H1 (cell line): Measurements from ENCODE around the gene NR2E3. TPM values are rescaled to one million over a fixed set of nuclear protein-coding genes. Genes with fewer than 3 reads are reported as not detected.

Experiments used
- CTCF ChIA-PET: fragments of 300-600 bp; sonication (Branson Sonifier 250); formaldehyde crosslinking; loops from one replicate; lab custom pipeline; 2021; ENCODE audit not compliant: partially characterized antibody; lab: Charles Lee
- POLR2A ChIA-PET: fragments of 300-600 bp; sonication (Branson Sonifier 250); formaldehyde crosslinking; loops from one replicate; lab custom pipeline; 2021; ENCODE audit warnings: inconsistent platforms; ENCODE audit not compliant: partially characterized antibody; lab: Charles Lee
- DNase-seq, 2 experiments: peaks; one replicate each; pipeline versions ENCODE4 v3.0.0 to v3.0.0-alpha.2; 2010 to 2022; ENCODE audit warnings: low spot score in 2 of 2, low read depth in 1 of 2, mixed read lengths in 1 of 2
- FAIRE-seq: peaks from 2 replicates; lab custom pipeline; 2011; peaks lifted over from hg19 to GRCh38; lab: Jason Lieb, UNC
- H2AFZ ChIP-seq: 2 replicates; pipeline ENCODE4 v1.8.1; 2012; ENCODE audit warnings: low read length, inconsistent platforms
- H2AK5ac ChIP-seq: 2 replicates; pipeline ENCODE4 v1.6.1; 2013; ENCODE audit warnings: low read depth, low read length
- H2BK120ac ChIP-seq: replicated peaks from 2 replicates; pipeline ENCODE3; 2013; ENCODE audit warnings: low read depth, low read length, inconsistent platforms
- H2BK12ac ChIP-seq: 2 replicates; pipeline ENCODE4 v1.6.1; 2013; ENCODE audit warnings: low read depth, low read length
- H2BK15ac ChIP-seq: 2 replicates; pipeline ENCODE4 v1.6.1; 2013; ENCODE audit warnings: low read length
- H2BK20ac ChIP-seq: 2 replicates; pipeline ENCODE4 v1.6.1; 2013; ENCODE audit warnings: low read length
- H2BK5ac ChIP-seq: 2 replicates; pipeline ENCODE4 v1.6.1; 2013; ENCODE audit warnings: low read depth, low read length
- H3K14ac ChIP-seq: 2 replicates; pipeline ENCODE4 v1.6.1; 2013; ENCODE audit warnings: inconsistent platforms; ENCODE audit not compliant: insufficient read length
- H3K18ac ChIP-seq: 2 replicates; pipeline ENCODE4 v1.6.1; 2013; ENCODE audit warnings: low read length; ENCODE audit errors: extremely low read depth
- H3K23ac ChIP-seq: 2 replicates; pipeline ENCODE4 v1.6.1; 2013; ENCODE audit warnings: inconsistent platforms; ENCODE audit not compliant: insufficient read length
- H3K23me2 ChIP-seq: 2 replicates; pipeline ENCODE4 v1.6.1; 2013; ENCODE audit warnings: low read depth, low read length
- H3K27ac ChIP-seq: 2 replicates; pipeline ENCODE4 v1.6.1; 2011; ENCODE audit warnings: low read depth, low read length, inconsistent platforms
- H3K27me3 ChIP-seq, 4 experiments: replicated peaks in 1 of 4; 1 replicate in 1 of 4; 2 replicates in 3 of 4; pipeline versions ENCODE4 v1.6.1 to v1.8.1; 2011 to 2013; ENCODE audit warnings: low read length in 3 of 4, mild to moderate bottlenecking in 3 of 4, inconsistent platforms in 2 of 4, mixed read lengths in 2 of 4, moderate library complexity in 1 of 4; ENCODE audit not compliant: control insufficient read depth in 3 of 4, insufficient read depth in 3 of 4; ENCODE audit errors: extremely low read depth in 1 of 4
- H3K36me3 ChIP-seq, 4 experiments: 2 replicates each; pipeline versions ENCODE4 v1.6.1 to v1.8.1; 2011 to 2013; ENCODE audit warnings: mild to moderate bottlenecking in 4 of 4, low read length in 3 of 4, moderate library complexity in 2 of 4, control low read depth in 1 of 4, inconsistent platforms in 1 of 4; ENCODE audit not compliant: insufficient read depth in 4 of 4, control insufficient read depth in 2 of 4
- H3K4ac ChIP-seq: replicated peaks from 2 replicates; pipeline ENCODE3; 2013; ENCODE audit warnings: low read length, low read depth, mixed read lengths, inconsistent platforms; ENCODE audit not compliant: insufficient read length
- H3K4me1 ChIP-seq, 4 experiments: replicated peaks in 1 of 4; 1 replicate in 1 of 4; 2 replicates in 3 of 4; pipeline versions ENCODE4 v1.6.1 to v1.8.1; 2011 to 2013; ENCODE audit warnings: low read length in 3 of 4, inconsistent platforms in 2 of 4, mixed read lengths in 1 of 4; ENCODE audit not compliant: insufficient read depth in 4 of 4, control insufficient read depth in 3 of 4
- H3K4me2 ChIP-seq, 2 experiments: 2 replicates each; pipeline versions ENCODE4 v1.6.1 to v1.8.1; 2011 to 2013; ENCODE audit warnings: low read depth in 2 of 2, low read length in 2 of 2, control low read depth in 1 of 2, inconsistent platforms in 1 of 2, mild to moderate bottlenecking in 1 of 2; ENCODE audit not compliant: insufficient read depth in 1 of 2
- H3K4me3 ChIP-seq, 4 experiments: fragments of 200-600, 300-600 bp in 1 of 4; sonication (generic), shearing (Covaris generic), sonication (Bioruptor Twin) in 1 of 4; 2 replicates each; pipeline versions ENCODE4 v1.5.1 to v1.8.1; 2011 to 2016; ENCODE audit warnings: low read length in 4 of 4, low read depth in 3 of 4, control low read depth in 2 of 4, inconsistent platforms in 2 of 4, mild to moderate bottlenecking in 2 of 4, mixed read lengths in 1 of 4, moderate library complexity in 1 of 4; ENCODE audit not compliant: insufficient read depth in 2 of 4; ENCODE audit errors: extremely low read depth in 1 of 4
- H3K56ac ChIP-seq: replicated peaks from 2 replicates; pipeline ENCODE3; 2013; ENCODE audit warnings: low read depth, mild to moderate bottlenecking, mixed read lengths, low read length, inconsistent platforms; ENCODE audit not compliant: insufficient read length
- H3K79me1 ChIP-seq: 2 replicates; pipeline ENCODE4 v1.6.1; 2013; ENCODE audit warnings: low read depth, low read length, control low read depth
- H3K79me2 ChIP-seq, 2 experiments: 2 replicates each; pipeline versions ENCODE4 v1.6.1 to v1.8.1; 2012 to 2013; ENCODE audit warnings: low read length in 2 of 2, mild to moderate bottlenecking in 2 of 2, inconsistent platforms in 1 of 2; ENCODE audit not compliant: insufficient read depth in 2 of 2, control insufficient read depth in 1 of 2
- H3K9ac ChIP-seq, 4 experiments: replicated peaks in 1 of 4; 1 replicate in 1 of 4; 2 replicates in 3 of 4; pipeline versions ENCODE4 v1.6.1 to v1.8.1; 2011 to 2013; ENCODE audit warnings: low read depth in 3 of 4, low read length in 3 of 4, control low read depth in 2 of 4, mild to moderate bottlenecking in 2 of 4, moderate library complexity in 2 of 4, inconsistent platforms in 1 of 4; ENCODE audit errors: extremely low read depth in 1 of 4
- H3K9me3 ChIP-seq, 2 experiments: 2 replicates each; pipeline versions ENCODE4 v1.6.1 to v1.8.1; 2012 to 2013; ENCODE audit warnings: mild to moderate bottlenecking in 2 of 2, moderate library complexity in 2 of 2, control low read depth in 1 of 2, inconsistent platforms in 1 of 2, low read depth in 1 of 2, low read length in 1 of 2, mixed read lengths in 1 of 2; ENCODE audit not compliant: insufficient read depth in 2 of 2
- H4K20me1 ChIP-seq, 2 experiments: replicated peaks in 1 of 2; 2 replicates each; pipeline versions ENCODE3 to v1.8.1; 2011 to 2013; ENCODE audit warnings: inconsistent platforms in 2 of 2, low read length in 2 of 2, mild to moderate bottlenecking in 1 of 2; ENCODE audit not compliant: insufficient read depth in 2 of 2, control insufficient read depth in 1 of 2
- H4K5ac ChIP-seq: 2 replicates; pipeline ENCODE4 v1.6.1; 2013; ENCODE audit warnings: low read length, low read depth, mixed read lengths, inconsistent platforms; ENCODE audit not compliant: insufficient read length
- H4K8ac ChIP-seq: 2 replicates; pipeline ENCODE4 v1.8.0; 2013; ENCODE audit warnings: mild to moderate bottlenecking, moderate library complexity, low read length, inconsistent platforms; ENCODE audit not compliant: insufficient read depth; ENCODE audit errors: extremely low read depth
- H4K91ac ChIP-seq: replicated peaks from 2 replicates; pipeline ENCODE3; 2013; ENCODE audit warnings: low read length, mixed read lengths, inconsistent platforms; ENCODE audit not compliant: insufficient read length
- KDM1A ChIP-seq: fragments of 200-600, 300-600 bp; sonication (generic); IDR thresholded peaks from 2 replicates; pipeline ENCODE4 v1.7.1; 2016; ENCODE audit warnings: mild to moderate bottlenecking, low read length, borderline replicate concordance
- MAX ChIP-seq: IDR thresholded peaks from 2 replicates; pipeline ENCODE4 v1.6.1; 2012; ENCODE audit warnings: inconsistent platforms
- RBBP5 ChIP-seq: IDR thresholded peaks from 2 replicates; pipeline ENCODE4 v1.7.1; 2012; ENCODE audit warnings: low read depth, mild to moderate bottlenecking, inconsistent platforms, low read length, moderate library complexity, borderline replicate concordance
- WGBS, 2 experiments: shearing (Covaris generic) in 1 of 2; methylation state at CpG; one replicate each; pipeline versions ENCODE4 v1.1.6 to v1.1.7; 2013 to 2015; ENCODE audit warnings: low lambda C conversion rate in 2 of 2, mixed read lengths in 2 of 2, inconsistent platforms in 1 of 2, low coverage in 1 of 2, missing lambda C conversion rate in 1 of 2; ENCODE audit not compliant: insufficient replicate concordance in 2 of 2, insufficient coverage in 1 of 2, insufficient read length in 1 of 2; ENCODE audit errors: extremely low coverage in 1 of 2, missing lambda C conversion rate in 1 of 2; 5-methylcytosine and 5-hydroxymethylcytosine counted together
- polyA plus RNA-seq, 7 experiments: library from polyadenylated mRNA; depleted of rRNA in 3 of 7; stranded (reverse) in 5 of 7; unstranded in 2 of 7; fragments of >200 nt in 5 of 7; fragments of 200-250 nt in 2 of 7; gene quantifications; 1 replicate in 5 of 7; 2 replicates in 1 of 7; 4 replicates in 1 of 7; pipeline versions ENCODE4 v1.2.1 to v1.2.3, GENCODE V29; 2011 to 2013; ENCODE audit warnings: missing spikeins in 2 of 7, mixed read lengths in 2 of 7
- total RNA-seq: library from RNA; stranded (reverse); fragmentation: NEBNext Ultra II Directional; extraction: Animal tissue kit (Norgen Biotek cat#: 25700); gene quantifications from 2 replicates; pipeline ENCODE4 v1.2.1, GENCODE V29; 2021

NR2E3 gene
- total and polyA plus RNA-seq, 2 of the 8 experiments (the other 6 are each of a cell fraction or from before 2014, with no cell fraction given) = 0.56 to 0.80 TPM

GRCh38 chr15:71807691-71808091 lies 2.7 kb upstream of the NR2E3 start:
- Histone ChIP-seq H2AK5ac (peak overlapping the region; percentile 100), H2BK12ac (peak overlapping the region; percentile 99), H3K36me3 (no peaks in the 10 kb centered on the region), H3K4ac (no peak overlapping the region), H4K8ac (no peak overlapping the region), H2BK120ac (no peak overlapping the region), H3K4me3 (peak overlapping the region in 2 of 4 experiments; percentile 26 to 51; a peak in 3 of 8 replicates), H2BK15ac (peak overlapping the region; percentile 99), H3K4me2 (peak overlapping the region; percentile 59 to 63), H3K27me3 (no peaks in the 10 kb centered on the region), H2BK20ac (peak overlapping the region; percentile 100), H4K20me1 (no peaks in the 10 kb centered on the region), H3K79me1 (no peaks in the 10 kb centered on the region), H3K14ac (no peak overlapping the region), H3K23me2 (peaks cover 4% of the 10 kb centered on the region; the same call in 1 of the 2 replicates), H3K27ac (no peak overlapping the region), H3K9ac (no peak overlapping the region; a peak in 1 of 7 replicates), H3K79me2 (no peaks in the 10 kb centered on the region), H4K5ac (no peak overlapping the region), H3K56ac (no peak overlapping the region), H2BK5ac (peak overlapping the region; percentile 93; the same call in 1 of the 2 replicates), H3K23ac (no peak overlapping the region), H4K91ac (peak overlapping the region; percentile 26), H3K18ac (peak overlapping the region; percentile 90), H2AFZ (no peak overlapping the region), H3K4me1 (peaks cover 8 to 29% (median 22%) of the 10 kb centered on the region in 4 experiments), H3K9me3 (no peaks in the 10 kb centered on the region)
- DNase-seq = peak in 1 of 2 experiments; percentile 61
- TF ChIP-seq RBBP5 = no peak
- TF ChIP-seq KDM1A = peak; percentile 70; the same call in 1 of the 2 replicates
- 0 out of 2 replicates have a peak, but pooled peaks have one; percentile 24 for TF ChIP-seq MAX
- CTCF ChIA-PET = interaction anchor here (0.9 to 2.2 kb wide), 5 partner anchors 20 to 64 kb away, joined by 4 to 8 read pairs (median 5); no protein-coding TSS in a partner anchor
- no peak for FAIRE-seq
- 22% methylated on average over 4 of the region's 4 CpGs; no CpG with 5 or more reads in 1 of the 2 experiments for WGBS, 2 experiments
- POLR2A ChIA-PET = interaction anchor here (0.6 to 1.3 kb wide), 3 partner anchors 21 to 353 kb away, joined by 3 read pairs; no protein-coding TSS in a partner anchor
